ENCODE data around the gene NPEPL1.
"Not testable (repeated sequence)": the region's sequence is repeated elsewhere in the genome, so short reads cannot be mapped to it uniquely, and the experiment has no call there.

Gene NPEPL1

GRCh38 chr20:58692579-58693225 lies at the start of gene NPEPL1:
Gene NPEPL1 (plus strand): TSS chr20:58692800. CDS start chr20:58692901, 101 bp downstream.
- DNase-seq = peak in 1 of 2 experiments; percentile 56

- not testable (repeated sequence) for DNase-seq
These were observed 49.7 kb upstream of the NPEPL1 start for GRCh38 chr20:58642896-58643295.

- DNase-seq = no peak
These were observed 47.1 kb upstream of the NPEPL1 start for GRCh38 chr20:58645412-58645968.

GRCh38 chr20:58646257-58646656 lies 46.3 kb upstream of the NPEPL1 start:
- DNase-seq = no peak

- no peak for DNase-seq
These were observed 45.9 kb upstream of the NPEPL1 start for GRCh38 chr20:58646703-58647102.

GRCh38 chr20:58647162-58647795 lies 45.3 kb upstream of the NPEPL1 start:
- DNase-seq = no peak

- no peak for DNase-seq
These were observed 44.7 kb upstream of the NPEPL1 start for GRCh38 chr20:58647796-58648501.

- DNase-seq = not testable (repeated sequence)
These were observed 44.1 kb upstream of the NPEPL1 start for GRCh38 chr20:58648502-58648825.

GRCh38 chr20:58649288-58650180 lies 43.1 kb upstream of the NPEPL1 start:
- DNase-seq = no peak

GRCh38 chr20:58650181-58650775 lies 42.3 kb upstream of the NPEPL1 start:
- no peak for DNase-seq

GRCh38 chr20:58650776-58651558 lies 41.6 kb upstream of the NPEPL1 start, which contains the start of gene STX16:
Gene STX16 (plus strand): TSS chr20:58651283. CDS start chr20:58652007, 724 bp downstream.
- DNase-seq = peak; percentile 93 to 94

- no peak for DNase-seq
These were observed 41.0 kb upstream of the NPEPL1 start for GRCh38 chr20:58651559-58651945.

- DNase-seq = peak; percentile 64 to 85
These were observed 40.5 kb upstream of the NPEPL1 start for GRCh38 chr20:58651946-58652605.

GRCh38 chr20:58652606-58653294 lies 39.9 kb upstream of the NPEPL1 start:
- DNase-seq = peak in 1 of 2 experiments; percentile 40

GRCh38 chr20:58654337-58654736 lies 38.3 kb upstream of the NPEPL1 start:
- no peak for DNase-seq

- DNase-seq = no peak
These were observed 37.1 kb upstream of the NPEPL1 start for GRCh38 chr20:58655328-58656107.

GRCh38 chr20:58656831-58657230 lies 35.8 kb upstream of the NPEPL1 start:
- DNase-seq = no peak

GRCh38 chr20:58657262-58657661 lies 35.3 kb upstream of the NPEPL1 start:
- DNase-seq = no peak

- no peak for DNase-seq
These were observed 34.6 kb upstream of the NPEPL1 start for GRCh38 chr20:58657986-58658385.

Data from SW 1271 (cell line).